Measurements from ENCODE around the gene NDUFB3.

The NDUFB3 gene

GRCh38 chr2:201130524-201131186 is 58.9 kb downstream of the NDUFB3 start:
- peak; percentile 89 for DNase-seq

GRCh38 chr2:201132518-201132917 is 60.7 kb downstream of the NDUFB3 start:
- DNase-seq = peak; percentile 49
